GM12875 (cell line): ENCODE measurements around the gene MGMT.

Source experiments
- H3K4me3 ChIP-seq: one replicate; pipeline ENCODE4 v1.5.1; 2011; ENCODE audit warnings: low read depth, low read length, control low read depth
- CTCF ChIP-seq: IDR thresholded peaks from 2 replicates; pipeline ENCODE4 v1.5.1; 2011; ENCODE audit warnings: low read depth, mild to moderate bottlenecking, control low read depth, inconsistent platforms, low read length, moderate library complexity, borderline replicate concordance; ENCODE audit not compliant: insufficient read depth

Gene MGMT

GRCh38 chr10:129532838-129533237 lies 65.8 kb downstream of the MGMT start:
- H3K4me3 ChIP-seq, result no peak overlapping the region
- TF ChIP-seq CTCF, result no peak

- H3K4me3 ChIP-seq, result no peak overlapping the region
Measured at GRCh38 chr10:129533281-129533680, 66.2 kb downstream of the MGMT start.

GRCh38 chr10:129534826-129535225 lies 67.8 kb downstream of the MGMT start:
- H3K4me3 ChIP-seq, result no peak overlapping the region
- no peak for TF ChIP-seq CTCF

More at GRCh38 chr10:129533281-129533680, 66.2 kb downstream of the MGMT start:
- TF ChIP-seq CTCF, result no peak

GRCh38 chr10:129536336-129536735 lies 69.3 kb downstream of the MGMT start:
- no peak for TF ChIP-seq CTCF
- no peak overlapping the region for H3K4me3 ChIP-seq

- no peak for TF ChIP-seq CTCF
- no peak overlapping the region for H3K4me3 ChIP-seq
Measured at GRCh38 chr10:129537151-129537550, 70.1 kb downstream of the MGMT start.

- no peak overlapping the region for H3K4me3 ChIP-seq
- TF ChIP-seq CTCF, result no peak
Measured at GRCh38 chr10:129538236-129538635, 71.2 kb downstream of the MGMT start.

- H3K4me3 ChIP-seq, result no peak overlapping the region
- no peak for TF ChIP-seq CTCF
Measured at GRCh38 chr10:129541200-129541599, 74.2 kb downstream of the MGMT start.
